ENCODE results near the gene ARHGAP18.

DNA sequence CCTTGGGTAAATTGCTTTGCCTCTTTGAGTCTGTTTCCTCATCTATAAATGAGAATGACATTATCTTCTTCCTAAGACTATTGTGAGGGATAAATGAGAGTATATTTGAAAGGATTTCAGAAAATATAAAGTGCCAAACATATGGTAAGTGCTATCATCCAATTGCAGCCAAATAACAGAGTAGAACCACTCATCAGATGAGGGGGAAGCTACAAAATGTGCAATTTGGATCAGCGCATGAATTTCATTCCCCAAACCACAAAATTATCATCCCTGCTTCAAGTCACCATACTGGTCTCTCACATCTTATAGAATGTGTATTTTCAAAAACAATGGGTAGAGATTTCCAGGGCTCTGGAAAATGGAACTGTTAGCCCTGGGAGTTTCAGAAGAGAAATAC lies 158.5 kb downstream of the ARHGAP18 start:
- TF ChIP-seq, protein P1, sequence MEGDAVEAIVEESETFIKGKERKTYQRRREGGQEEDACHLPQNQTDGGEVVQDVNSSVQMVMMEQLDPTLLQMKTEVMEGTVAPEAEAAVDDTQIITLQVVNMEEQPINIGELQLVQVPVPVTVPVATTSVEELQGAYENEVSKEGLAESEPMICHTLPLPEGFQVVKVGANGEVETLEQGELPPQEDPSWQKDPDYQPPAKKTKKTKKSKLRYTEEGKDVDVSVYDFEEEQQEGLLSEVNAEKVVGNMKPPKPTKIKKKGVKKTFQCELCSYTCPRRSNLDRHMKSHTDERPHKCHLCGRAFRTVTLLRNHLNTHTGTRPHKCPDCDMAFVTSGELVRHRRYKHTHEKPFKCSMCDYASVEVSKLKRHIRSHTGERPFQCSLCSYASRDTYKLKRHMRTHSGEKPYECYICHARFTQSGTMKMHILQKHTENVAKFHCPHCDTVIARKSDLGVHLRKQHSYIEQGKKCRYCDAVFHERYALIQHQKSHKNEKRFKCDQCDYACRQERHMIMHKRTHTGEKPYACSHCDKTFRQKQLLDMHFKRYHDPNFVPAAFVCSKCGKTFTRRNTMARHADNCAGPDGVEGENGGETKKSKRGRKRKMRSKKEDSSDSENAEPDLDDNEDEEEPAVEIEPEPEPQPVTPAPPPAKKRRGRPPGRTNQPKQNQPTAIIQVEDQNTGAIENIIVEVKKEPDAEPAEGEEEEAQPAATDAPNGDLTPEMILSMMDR (IDR thresholded peaks at IDR 0.05; ENCODE audit: insufficient read depth, low read depth, low read length): no peak
- no peak for TF ChIP-seq EZH2 (IDR thresholded peaks at IDR 0.05; ENCODE audit: insufficient read depth, low read length)
